ENCODE data around the gene LAMA1.

Gene LAMA1

DNA sequence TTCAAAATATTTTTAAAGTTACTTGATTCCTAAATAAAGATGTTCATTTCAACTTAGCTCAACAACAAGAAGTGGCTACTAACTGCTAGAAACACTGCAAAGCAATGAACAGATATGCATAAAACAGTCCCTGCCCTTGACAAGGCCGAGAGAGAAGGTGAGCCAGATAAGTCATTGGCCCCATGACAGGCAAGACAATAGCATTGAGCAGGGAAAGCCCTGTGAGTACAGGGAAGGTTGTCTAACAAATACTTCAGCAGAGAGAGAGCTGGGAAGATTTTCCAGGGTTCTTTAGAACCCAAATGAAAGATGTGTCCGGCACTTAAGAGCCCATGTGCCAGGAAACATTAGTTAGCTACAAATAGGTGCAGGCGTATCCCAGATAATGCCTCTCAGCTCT is 4.7 kb downstream of the LAMA1 start:
- DNase-seq (ENCODE audit: low spot score): no peak

DNA sequence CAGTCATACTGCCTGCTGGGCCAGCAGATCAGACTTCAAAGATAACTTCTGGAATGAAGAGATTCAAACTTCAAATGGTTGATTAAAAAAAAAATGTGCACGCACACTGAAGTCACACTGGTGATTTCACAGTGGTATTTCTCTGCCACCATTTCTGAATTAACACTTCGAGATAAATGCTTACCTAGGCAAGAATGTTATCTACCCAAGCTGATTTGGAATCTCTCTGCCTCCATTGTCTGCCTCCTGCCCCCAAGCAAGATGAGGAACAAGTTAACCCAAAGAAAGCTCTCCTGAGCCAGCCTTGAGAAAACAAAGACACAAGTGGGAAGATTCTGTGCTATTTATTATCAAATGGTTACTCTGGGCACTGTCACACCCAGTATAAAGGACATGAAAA is 6.5 kb downstream of the LAMA1 start:
- no peak for DNase-seq (ENCODE audit: low spot score)

DNA sequence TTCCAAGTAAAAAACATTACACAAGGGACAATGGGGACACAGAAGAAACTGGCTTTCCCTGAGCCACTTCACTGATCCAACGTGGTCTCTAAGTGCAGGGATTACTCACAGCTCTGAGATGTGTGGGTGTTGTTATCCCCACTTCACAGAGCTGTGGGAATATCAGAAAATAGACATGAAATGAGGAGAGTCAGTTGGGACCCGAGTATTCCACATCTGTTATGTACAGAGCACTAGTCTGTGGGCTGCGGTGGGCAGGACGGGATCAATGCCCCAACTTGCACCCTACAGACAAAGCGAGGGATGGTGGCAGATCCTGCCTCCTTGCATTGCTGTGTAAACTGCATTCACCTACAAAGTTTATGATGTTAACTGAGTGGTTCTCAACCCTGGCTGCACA is 11.7 kb downstream of the LAMA1 start:
- DNase-seq (ENCODE audit: low spot score): no peak

DNA sequence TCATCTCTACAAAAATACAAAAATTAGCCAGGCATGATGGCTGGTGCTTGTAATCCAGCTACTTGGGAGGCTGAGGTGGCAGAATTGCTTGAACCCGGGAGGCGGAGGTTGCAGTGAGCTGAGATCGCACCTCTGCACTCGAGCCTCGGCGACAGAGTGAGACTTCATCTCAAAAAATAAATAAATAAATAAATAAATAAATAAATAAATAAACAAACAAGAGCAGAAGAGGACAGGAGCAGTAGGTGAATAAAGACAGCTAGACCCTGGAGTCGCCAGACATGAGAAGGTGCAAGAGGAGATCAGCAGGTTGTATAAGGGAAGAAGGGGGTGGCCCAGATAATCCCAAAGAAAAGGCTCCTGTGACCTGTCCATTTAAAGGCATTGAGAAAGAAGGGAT is 12.3 kb downstream of the LAMA1 start:
- no peak for DNase-seq (ENCODE audit: low spot score)

DNA sequence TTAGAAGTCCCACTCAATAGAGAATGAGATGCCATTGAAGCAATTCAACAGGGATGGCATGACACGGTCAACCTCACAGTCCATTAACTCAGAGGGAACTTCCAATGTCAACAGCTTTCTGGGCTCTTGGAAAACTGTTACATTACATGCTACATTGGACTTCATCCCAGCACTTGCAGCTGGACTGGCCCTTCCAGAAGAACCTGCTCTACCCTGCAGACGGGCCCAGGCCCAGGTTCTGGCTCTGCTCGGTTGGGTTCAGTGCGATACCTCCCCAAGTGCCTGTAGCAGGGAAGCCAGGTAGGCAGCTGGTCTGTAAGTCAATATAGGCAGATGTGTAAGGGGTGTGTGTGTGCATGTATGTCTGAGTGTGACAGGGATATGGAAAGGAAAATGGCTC is 12.9 kb downstream of the LAMA1 start:
- DNase-seq (ENCODE audit: low spot score): no peak

DNA sequence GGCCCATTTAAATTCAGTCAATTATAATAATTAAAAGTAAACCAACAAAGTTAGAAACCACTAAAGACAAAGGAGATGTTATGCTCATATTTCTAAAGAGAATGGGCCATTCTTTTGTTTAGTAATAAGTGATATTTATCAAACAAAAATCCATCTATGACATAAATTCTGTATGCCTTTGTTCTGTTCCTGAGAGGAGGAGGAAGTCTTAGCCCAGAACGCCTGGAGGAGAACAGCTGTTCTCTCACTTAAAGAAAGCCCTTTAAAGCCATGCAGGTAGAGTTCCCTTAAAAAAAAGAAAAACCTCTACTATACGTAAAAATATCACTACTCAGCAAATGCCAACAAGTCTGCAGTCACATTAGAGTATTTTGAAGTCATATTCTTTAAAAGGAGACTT is 15.5 kb downstream of the LAMA1 start:
- DNase-seq (ENCODE audit: low spot score): no peak

DNA sequence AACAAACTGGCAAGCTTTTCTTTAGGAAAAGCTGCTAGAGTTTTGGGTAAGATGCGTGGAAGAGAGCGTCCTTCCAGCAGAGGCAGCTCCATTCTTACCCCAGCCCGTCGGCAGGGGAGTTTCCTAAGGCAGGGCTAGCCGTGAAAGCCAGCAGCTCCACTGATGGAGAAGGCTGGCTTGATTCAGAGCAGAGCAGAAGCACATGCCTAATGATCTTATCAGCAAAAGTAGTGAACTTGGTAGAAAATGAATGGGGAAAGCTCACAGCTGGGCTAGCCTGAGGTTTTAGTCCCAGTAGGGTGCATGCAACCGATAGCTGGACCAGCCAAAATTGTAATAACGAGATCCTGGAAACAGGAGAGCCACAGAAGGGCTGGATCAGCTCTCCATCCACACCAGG is 20.8 kb downstream of the LAMA1 start:
- no peak for DNase-seq (ENCODE audit: low spot score)

DNA sequence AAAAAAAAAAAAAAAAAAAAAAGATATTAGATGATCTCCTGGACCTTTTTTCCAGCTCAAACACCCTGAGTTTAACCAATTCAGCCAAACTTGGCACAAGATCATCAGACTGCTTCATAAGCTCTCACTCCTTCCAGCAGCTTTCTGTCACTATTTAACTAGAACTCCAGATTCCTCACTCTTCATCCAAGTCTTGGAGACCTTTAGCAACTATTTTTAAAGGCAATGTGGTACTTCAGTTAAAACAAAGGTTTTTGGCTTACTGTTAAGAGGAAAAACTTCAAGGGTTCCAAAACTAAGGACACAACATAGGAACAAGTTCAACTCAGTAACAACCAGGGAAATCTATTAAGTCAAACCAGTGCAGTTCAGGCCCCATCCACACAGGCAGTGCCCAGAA is 23.2 kb downstream of the LAMA1 start:
- peak; percentile 41 for DNase-seq (ENCODE audit: low spot score)

DNA sequence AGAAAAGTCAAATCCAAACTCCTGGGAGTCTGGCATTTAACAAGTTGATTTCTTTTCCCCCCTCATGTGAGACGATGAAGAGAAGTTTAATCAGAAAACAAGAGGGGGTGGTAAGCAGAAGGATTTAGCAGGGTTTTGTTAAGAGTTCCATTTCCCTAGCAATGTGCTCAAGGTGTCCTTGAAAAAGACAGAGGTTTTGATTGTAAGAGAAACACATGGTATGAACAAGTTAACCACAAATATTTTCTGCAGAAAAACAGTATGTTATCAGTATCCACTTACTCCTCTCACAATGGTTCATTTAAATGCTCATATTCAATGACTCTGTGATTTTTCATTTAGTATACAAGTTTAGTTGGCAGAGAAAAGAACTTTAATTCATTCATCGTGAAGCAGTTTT is 26.8 kb downstream of the LAMA1 start:
- DNase-seq (ENCODE audit: low spot score): no peak

DNA sequence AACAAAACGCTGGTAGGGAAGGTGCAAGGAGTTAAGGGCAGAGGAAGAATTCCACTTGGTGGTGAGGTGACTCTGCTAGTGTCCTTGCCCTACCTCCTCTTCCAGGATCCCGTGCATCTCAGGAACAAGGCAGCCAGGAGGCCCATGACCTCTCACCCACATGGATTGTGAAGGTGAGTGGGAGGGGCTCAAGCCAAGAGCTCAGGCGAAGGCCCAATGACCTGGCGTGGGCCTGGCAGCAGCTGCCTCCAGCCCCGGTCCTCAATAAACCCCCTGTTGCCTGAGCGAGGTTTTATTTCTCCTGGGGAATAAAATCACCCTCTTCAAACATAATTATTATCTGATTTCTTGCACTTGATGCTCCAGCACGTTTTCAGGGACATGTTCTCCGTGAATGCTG is 28.2 kb downstream of the LAMA1 start:
- no peak for DNase-seq (ENCODE audit: low spot score)

DNA sequence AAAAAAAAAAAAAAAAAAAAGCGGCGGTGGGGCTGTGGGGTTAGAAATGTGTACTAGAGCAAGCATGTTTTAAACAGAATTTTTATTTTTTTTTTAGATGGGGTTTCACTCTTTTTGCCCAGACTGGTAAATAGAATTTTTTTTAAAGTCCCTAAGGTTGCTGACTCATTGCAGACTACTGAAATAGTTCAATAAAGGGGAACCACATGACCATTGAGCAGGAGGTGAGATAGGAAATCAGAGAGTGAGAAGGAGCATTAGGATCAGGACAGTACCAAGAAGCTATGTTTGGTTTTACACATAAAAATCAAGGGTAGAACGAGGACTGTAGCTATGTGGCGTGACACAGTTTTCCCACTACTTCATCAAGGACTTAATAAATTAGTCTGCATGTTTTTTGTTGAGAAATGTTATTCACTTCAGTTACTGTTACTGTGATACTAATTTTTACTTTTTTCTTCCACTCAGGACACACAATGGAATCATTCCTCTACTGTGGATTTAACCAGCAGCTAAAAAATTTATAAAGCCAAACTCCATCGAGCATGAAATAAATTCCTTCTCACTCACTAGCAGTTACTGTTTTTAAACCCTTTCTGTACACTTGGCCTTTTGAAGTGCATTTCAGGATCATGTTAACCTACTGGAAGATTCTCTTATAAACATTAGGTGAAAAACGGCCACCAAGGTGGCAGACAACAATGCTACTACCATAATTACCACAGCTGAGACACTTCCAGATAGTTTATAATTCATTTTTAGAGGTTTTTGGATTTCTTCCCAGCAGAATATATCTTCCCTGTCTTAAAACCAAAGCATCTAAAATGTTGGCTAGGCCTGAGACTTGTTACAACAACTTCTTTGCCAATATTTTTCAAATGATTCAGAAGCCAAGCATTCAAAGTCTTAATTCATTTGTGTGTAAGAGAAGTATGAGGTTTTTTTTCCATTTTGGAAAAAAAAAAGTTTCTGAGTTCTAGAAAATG is 33.2 kb downstream of the LAMA1 start:
- no peak for DNase-seq (ENCODE audit: low spot score)

DNA sequence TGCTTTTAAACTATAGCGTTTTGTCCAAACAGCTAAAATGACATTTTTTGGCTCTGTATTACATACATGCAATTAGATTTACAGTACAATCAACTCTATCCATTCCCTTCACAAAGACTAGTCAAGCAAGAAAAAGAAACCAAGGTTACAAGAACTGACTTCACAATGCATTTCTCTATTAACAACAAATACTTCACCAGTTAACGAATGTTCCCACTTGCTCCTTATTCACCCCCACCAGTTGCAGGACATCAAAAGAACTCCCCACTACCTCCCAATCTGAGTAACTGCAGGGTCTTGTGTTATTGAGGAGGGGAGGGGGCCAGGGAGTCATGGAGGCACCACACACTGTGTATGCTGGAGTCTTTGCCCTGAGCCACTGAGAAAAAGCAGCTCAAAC is 34.9 kb downstream of the LAMA1 start:
- no peak for DNase-seq (ENCODE audit: low spot score)

DNA sequence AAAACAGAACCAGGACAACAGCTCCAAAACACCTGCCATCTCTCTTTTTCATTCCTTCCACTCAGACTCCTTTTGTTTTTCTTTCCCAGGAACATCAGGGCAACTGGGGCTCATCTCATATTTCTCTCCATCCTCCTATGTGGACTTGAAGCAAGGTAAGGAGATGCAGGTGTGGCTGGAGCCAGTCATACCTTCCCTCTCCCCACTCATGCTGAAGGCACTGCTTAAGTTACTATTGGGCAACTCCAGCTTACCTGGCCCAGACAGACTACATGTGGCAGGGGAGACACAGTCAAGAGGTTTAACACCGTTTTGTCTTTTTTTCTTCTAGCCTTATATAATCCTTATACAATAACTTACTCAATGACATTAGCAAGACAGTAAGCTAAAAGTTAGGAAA is 38.4 kb downstream of the LAMA1 start:
- DNase-seq (ENCODE audit: low spot score): no peak

DNA sequence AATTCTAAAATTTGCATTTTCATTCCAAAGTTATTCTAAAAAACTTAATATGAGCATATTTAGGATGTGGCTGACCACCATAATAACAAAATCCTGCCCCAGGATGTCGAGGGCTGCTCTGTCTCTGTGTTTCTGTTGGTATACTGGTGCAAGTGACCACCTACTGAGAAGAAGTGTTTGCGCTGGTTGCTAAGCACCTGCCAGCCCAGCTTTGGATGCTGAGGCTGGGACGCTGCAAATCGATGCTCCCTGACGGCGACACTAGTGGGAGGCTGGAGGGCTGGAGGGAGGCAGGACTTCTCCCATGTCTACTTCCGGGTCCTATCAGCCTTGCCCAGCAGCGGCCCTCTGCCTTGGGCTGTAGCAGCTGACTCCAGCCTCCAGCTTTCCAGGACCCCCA is 45.0 kb downstream of the LAMA1 start:
- no peak for DNase-seq (ENCODE audit: low spot score)

DNA sequence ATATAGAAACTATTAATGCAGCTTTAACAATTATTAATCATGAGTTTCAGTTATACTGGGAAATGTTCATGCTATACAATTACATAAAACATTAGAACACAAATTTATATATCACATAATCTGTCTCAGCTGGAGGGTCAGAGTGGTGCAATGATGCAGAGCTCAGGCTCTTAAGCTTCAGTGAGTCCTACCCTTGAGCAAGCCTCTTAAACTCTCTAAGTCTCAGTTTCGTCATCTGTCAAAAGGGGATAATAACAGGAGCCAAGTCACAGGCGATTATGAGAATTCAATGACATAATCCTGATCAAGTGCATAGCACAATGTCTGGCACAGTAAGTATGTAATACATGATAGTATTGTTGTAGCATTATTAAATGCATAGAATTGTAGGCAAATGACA is 46.0 kb downstream of the LAMA1 start:
- DNase-seq (ENCODE audit: low spot score): no peak

DNA sequence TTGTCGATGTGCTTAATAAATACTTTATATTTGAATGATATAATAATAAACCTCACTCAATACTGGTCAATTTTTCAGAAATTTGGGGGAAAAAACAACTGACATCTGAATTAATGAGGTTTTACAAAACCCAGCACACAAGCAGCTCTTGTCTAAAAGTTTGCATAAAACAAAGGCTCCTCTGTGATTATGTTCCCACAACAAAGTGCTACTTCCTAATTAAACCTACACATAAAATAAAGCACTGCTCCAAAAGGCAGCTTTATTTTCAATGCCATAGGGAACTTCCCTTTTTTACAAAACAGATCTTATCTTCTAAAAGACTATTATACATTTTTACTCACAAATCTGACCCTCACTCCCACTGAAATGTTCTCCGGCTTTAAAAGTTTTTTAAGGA is 47.1 kb downstream of the LAMA1 start:
- DNase-seq (ENCODE audit: low spot score): no peak

DNA sequence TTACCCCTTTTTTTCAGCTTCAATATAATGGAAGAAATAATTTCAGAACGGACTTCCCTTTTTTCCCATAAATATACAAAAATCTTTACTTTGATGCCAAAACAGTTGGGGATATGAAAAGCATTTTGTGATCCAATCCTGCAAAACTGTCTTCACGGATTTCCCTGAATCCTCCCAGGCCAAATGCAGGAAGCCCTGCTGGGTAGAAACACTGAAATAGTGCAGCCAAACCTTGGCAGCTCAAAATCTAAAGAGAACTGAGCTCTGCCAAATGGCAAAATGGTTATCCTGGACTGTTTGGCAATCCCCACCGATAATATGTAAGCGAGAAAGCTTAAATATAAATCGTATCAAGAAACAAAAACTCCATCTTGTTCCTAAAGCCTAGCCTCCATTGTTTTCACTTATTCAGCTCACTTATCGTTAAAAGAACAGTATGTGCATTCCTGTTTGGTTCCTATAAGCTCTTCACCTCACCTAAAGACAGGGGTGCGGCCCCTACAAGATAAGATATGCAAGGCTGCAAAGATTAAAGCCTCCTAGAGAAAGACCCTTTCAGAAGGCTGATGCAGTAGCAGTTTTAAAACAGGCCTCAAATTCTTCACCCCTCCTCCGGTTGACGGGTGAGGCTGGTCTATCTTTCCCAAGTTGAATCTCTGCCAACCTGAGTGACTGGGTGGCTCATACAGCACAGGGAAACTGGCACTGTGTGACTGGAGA is 48.6 kb downstream of the LAMA1 start:
- DNase-seq (ENCODE audit: low spot score): no peak

DNA sequence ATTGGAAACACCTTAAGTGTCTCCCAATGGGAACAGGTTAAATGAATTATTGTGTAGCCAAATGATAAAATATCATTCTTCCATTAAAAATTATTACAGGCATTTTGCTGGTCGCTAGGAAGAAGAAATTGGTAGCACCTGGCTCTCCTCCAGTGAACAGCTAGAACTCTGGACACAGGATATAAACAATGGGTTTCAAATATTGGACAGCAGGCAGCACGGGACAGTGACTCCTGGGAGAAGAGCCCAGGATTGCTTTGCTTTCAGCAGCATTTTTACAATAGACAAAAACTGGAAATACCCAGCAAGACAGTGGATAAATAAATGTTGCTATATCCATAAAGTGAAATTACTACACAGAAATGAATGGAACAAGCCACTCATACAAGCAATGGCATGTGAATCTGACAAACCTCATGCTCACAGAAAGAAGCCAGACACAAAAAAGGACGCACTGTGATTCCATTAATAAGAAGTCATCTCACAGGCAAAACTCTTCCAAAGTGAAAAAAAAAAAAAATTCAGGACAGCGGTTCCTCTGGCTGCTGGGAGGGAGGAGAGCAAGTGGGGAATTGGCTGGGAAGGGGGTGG is 50.5 kb downstream of the LAMA1 start:
- DNase-seq (ENCODE audit: low spot score): no peak

DNA sequence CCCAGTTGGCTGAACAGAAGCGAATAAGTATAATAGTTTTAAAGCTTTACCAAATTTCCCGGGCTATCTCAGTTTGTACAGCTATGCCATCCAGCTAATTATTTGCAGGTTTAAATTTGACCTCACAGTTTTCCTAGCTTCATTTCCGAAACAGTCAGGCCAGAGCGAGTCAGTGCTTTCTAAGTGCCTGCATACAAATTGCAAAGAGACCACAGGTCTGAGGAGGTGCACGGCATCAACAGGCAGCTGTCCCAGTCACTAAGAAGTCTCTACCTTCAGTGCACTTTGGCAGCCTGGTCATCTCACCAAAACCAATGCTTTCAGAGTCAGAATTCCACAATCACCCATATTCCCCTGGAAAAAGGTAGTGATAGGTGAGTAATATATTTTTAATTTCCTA is 51.9 kb downstream of the LAMA1 start:
- DNase-seq (ENCODE audit: low spot score): no peak

DNA sequence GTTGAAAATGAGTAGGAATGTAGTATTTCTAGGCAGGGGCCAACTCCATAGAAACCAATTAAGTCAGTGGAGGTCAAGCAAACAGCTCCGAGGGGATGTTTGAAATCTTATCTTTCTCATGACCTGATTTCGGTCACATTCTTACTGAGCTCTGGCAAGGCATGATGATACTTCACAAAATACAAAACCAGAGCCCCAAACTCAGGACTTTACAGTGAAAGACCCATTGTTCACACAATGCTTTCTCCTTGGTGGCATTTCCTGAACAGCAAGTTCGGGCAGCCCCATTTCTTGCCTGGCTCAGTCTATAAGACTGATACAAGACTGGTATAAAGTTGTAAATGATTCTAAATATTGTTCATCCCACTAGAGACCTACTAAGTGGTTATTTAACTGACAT is 53.3 kb downstream of the LAMA1 start:
- no peak for DNase-seq (ENCODE audit: low spot score)

DNA sequence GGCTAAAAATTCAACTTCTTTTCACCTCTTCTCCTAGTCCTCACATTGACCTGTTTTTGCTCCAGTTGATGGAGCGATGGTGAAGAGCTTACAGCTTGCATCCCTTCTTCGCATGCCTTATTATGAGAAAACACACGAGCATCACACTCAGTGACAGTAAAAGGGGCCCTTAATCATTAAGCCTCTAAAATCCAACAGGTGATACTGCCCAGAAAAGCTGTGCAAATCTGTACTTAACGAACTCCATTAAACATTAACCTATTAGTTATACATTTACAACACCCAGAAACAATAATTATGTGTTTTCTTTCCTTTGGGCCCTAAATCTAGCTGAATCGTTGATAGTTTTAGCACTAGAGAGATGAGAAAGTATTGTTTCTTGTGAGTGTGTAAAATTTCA is 54.8 kb downstream of the LAMA1 start:
- no peak for DNase-seq (ENCODE audit: low spot score)

DNA sequence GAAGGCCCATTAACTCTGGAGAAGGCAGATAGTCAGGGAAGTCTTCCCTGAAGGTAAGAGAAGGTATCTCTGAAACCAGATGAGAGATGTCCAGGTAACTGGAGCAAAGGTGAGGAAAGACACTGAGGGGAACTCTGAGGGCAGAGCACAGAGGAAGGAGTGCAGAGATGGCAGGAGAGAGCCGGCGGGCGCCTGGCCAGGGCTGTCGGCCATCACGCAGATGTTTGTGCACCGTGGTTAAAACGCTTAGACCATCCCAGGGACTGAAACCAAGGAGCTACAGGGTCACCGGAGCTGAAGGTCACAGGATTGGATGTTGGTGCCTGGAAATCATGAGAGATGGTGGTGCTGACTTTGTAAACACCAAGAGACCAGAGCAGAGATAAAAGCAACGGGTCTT is 55.4 kb downstream of the LAMA1 start:
- DNase-seq (ENCODE audit: low spot score): no peak

DNA sequence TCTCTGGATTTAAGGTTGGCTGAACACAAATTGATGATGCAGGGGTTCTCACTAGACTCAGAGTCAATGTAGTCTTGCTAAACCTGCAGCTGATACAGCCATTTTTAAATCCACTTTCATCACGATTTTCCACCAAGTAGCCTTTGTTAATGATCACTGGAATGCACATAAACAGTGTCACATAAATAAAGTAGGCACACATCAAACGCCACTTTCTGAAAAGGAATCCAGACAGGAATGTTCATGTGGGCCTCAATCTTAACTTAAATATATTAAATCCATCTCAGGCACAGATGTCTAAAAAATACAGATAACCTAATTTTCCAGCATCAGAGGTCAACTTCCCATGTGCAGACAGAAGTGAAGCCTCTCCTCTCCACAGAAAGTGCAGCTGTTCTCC is 58.3 kb downstream of the LAMA1 start:
- no peak for DNase-seq (ENCODE audit: low spot score)
